CD1c-positive myeloid dendritic cell (primary cell): Measurements from ENCODE around the gene XYLT1.
A peak's percentile ranks its signal among the peaks of the same experiment; 100 is the strongest.

Experiments
- DNase-seq: peaks from one replicate; pipeline ENCODE4 v3.0.0-alpha.2; 2016; ENCODE audit errors: extremely low spot score

Gene XYLT1

DNA sequence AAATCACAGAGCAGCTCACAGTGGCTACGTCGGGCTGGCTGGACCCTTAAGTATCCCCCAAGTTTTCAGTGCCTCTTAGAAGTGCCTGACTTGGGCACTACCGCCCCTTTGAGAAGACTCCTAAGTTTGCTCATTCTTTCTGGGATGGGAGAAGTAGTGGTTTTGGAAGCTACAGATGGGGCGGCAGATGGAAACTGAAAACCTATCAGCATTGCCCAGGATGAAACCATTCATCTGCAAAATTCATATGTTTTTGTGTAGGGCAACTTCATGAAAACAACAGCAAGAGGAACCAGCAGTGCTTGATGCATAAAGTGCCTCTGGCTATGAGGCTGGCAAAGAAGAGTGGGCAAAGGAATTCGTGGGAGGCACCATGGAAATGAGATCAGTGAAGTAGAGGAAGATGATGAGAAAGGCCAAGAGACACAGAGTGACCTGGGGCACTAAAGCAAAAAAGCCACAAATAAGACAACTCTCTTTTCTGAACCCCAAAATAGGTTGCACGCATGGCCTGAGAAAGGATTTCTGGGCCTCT is 277.1 kb downstream of the XYLT1 start:
- DNase-seq: peak; percentile 8

DNA sequence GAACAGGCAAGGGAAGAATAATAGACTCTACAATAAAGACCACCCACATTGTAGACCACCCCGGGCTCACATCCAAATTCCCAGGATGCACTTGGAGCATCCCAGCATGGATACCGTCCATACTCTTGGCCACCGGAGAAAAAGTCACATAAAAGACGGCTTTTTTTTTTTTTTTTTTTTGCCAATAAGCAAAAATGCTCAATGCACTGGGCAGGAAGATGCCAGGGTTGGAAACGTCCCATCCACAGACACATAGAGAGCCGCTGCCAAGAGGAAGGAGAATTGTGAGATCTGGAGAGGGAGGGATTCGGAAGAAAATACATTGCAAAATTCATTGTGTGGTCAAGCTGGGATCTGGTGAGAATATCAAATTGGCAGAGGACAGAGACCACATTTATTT is 286.7 kb downstream of the XYLT1 start:
- no peak for DNase-seq

DNA sequence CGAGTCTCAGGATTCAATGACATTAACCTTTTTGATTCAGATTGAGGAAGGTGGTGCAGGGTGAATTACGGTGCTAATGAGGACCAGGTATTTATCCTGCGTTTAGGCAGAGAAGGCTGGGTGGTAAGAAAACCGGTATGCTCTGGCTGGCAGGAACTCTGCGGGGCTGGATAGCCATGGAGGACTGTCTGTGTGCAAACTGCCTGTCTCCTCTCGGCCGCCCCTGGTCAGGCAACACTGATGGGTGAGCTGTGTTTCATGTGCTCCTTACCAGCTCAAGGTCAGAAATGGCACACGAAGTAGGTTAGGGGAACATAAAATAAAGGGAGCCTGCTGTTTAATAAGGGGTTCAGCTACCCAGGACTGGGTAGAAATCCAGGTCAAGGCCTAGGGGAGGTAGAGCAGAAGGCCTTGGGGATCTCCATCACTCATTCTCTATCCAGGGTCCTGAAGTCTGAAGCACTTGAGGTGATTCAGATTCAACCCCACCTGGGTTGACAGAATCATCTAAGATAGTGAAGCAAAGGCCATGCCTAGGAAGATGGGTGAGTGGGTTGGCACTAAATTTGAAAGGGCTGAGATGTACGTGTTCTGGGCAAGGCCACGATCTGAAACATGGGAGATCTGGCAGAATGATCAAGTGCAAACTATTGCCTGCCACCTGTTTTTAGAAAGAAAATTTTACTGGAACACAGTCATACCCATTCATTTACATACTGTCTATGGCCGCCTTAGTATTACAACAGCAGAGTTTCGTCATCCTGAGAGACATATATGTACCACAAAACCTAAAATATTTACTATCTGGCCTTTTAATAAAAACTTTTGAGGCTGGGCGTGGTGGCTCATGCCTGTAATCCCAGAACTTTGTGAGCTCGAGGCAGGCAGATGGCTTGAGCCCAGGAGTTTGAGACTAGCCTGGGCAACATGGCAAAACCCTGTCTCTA is 292.5 kb downstream of the XYLT1 start:
- no peak for DNase-seq

DNA sequence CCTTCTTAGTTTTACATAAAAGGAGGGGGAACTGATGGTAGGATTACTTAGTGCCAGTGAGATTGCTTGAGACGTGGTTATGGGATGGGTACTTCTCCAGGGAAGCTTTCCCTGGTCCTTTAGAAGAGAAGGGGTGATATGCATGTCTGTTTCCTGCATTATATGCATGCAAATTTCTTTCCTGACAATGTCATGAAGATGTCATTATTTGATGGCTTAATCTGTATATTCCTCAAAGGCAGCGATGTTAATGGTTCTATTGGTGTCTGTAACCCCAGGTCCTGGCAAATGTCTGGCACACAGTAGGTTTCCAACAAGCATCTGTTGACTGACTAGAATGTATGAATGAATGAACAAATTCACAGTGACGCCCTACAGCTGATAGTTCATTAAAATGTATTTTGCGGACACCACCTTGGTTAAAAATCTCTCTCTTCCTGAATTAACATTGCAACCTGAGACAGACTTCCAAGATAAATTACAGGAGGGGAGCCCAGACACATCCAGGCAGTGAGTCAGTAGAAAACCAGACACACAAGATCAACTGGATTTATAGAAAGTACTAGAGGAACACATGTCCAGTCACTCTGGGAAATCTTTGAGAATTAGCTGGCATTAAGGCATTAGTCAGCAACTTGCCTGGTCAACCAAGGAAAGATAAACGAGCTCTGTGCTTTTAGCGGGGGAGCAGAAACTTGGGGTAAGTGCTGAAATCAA is 293.4 kb downstream of the XYLT1 start:
- DNase-seq: no peak

DNA sequence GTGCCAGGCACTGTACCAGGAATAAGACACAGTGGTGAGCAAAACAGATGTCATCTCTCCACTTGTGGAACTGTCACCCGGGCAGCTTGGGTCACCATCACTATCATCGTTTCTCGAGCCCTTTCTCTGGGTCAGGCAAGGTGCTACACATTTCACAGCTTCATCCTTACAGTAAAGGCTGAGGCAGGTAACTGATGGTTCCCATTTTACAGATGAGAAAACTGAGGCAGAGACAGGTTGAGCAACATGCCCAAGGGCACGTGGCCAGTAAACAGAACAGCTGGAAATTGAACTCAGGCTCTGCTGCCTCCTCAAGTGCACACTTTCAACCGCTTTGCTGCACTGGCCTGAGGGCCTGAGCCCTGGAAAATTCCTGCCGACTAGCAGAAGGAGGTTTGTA is 294.6 kb downstream of the XYLT1 start:
- no peak for DNase-seq

DNA sequence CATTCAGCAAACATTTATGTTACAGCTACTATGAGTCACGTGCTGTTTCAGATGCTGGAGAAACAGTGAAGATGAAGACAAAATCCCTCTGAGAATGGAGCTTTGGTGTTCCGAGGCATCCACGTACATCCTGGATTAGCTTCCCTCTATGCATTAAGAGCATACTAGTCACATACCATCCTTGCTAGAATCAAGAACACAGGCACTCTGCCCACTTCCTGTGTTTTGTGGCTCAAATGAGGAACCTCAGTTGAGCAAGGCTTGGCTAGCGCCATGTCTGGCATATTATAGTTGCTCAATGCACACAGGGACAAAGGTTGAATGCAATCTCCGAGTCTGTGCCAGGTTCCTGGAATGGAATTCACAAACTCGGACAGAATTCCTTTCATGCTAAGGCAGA is 297.5 kb downstream of the XYLT1 start:
- DNase-seq: peak; percentile 93

DNA sequence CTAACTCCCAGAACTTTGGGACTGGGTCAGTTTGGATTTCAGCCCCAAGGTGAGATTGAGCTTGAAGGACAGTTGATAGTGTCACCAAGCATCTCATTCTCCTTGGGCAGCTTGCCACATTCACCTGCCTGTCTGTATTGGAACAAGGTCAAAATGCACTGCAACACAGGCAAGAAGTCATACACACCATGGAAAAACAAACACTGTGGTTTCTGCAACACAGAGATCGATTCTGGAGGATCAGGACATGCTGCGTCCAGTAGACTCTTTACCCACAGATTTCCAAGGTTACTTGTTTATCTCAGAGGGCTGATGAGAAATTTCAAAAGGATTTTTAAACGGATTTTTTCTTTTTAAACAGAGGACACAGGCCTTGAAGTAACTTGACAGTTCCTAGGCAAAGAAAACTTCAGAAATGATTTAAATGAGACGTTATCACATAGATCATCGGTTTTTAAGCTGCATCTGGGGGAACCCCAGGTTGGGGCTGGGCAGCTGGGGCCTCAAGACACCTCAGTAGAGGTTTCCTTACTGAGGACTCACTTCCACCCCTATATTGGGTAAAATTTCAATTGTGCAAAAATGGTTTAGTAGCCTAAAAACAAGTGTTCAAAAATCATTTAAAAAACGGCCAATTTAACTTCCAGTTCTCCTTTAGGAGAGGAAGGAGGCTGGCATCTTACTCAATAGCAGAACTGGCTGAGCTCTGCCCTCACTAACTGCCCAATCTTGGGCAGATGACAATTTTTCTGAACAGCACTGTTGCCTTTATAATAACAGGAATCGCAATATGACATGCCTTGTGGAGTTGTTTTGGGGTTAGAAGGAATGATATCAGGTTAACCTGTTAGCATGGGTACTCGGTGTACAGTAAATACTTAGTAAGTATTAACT is 299.3 kb downstream of the XYLT1 start:
- DNase-seq: peak; percentile 87

DNA sequence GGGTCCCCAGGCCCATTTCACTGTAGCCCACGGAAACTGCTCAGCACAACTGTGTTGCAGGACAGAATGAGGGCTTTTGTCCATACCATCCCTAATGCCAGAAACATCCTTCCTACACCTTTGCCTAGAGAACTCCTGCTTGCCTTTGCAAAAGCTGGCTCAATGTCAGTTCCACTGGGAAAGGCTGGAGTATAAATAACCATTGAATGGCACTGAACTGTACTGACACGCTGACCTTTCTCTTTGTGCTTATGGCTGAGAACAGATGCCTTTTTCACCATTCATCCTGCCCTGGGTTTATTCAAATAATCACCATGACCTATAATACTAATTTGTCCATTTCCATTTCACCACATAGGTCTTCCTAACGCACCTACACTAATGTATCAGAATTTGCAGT is 300.3 kb downstream of the XYLT1 start:
- no peak for DNase-seq

DNA sequence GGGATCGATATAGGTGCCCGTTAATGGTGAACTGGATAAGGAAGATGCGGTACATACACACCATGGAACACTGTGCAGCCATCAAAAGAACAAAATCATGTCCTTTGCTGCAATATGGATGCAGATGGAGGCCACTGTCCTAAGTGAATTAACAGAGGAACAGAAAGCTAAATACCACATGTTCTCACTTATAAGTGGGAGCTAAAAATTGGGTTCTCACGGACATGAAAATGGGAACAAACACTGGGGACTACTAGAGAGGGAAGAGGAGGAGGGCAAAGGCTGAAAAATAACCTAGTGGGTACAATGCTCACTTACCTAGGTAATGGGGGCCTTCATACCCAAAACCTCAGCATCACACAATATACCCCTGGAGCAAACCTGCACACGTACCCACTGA is 302.6 kb downstream of the XYLT1 start:
- DNase-seq: peak; percentile 60

DNA sequence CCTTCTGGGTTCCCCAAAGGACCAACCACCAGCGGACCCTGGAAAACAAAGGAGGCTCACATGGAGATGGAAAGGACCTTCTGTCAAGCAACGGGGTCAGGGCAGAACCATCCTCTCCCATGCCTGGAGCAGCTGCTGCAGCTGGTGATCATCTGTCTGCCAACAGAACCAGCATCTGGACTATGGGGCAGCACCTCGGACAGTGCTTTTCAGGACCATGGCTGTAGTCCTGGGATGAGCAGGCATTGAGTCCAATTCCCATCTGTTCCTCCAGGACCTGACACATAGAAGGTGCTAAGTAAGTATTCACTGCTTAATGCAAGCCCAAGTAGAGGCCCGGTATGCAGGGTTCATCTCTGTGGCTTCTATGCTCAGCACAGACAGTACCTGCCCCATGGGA is 304.7 kb downstream of the XYLT1 start:
- DNase-seq: no peak

DNA sequence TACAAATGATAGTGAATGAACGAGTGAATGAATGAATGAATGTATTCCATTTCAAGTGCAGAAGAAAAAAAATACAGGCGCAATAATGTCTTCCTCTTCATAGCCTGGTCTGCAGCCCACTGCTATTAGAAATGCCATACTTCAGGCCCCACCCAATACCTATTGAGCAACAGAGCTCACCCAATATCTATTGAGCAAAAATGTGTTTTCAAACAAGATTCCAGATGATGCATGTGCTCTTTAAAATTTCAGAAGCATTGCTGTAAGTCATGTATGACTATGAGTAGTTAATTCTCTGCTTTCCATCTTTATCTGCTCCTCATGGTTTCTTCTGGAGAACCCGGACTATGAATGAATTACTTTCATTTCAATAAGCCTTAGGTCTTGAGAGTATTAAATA is 308.2 kb downstream of the XYLT1 start:
- DNase-seq: peak; percentile 42

DNA sequence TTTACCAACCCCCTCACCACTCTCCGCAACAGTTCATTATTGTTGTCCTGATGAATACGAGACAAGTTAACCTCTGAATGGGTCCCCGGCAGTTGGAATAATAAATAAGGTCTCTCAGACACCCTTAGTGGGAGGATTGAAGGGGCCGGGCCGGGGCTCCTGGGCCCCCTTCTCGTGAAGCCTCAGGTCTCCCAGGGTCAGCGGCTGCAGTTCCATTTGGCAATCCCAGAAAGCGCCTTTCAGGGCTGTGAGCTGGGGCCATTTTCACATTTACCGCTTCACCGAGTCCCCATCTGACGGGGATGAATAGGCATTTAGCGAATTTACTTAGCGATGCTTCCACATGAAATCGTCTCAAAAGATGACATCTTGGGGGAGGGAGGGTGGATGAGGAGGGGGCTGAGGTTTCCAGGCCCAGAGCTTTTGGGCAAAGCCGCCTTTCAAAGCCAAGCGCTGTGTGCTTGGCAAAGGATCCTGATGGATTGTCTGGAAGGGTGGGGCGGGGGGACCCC is 309.8 kb downstream of the XYLT1 start:
- DNase-seq: no peak

DNA sequence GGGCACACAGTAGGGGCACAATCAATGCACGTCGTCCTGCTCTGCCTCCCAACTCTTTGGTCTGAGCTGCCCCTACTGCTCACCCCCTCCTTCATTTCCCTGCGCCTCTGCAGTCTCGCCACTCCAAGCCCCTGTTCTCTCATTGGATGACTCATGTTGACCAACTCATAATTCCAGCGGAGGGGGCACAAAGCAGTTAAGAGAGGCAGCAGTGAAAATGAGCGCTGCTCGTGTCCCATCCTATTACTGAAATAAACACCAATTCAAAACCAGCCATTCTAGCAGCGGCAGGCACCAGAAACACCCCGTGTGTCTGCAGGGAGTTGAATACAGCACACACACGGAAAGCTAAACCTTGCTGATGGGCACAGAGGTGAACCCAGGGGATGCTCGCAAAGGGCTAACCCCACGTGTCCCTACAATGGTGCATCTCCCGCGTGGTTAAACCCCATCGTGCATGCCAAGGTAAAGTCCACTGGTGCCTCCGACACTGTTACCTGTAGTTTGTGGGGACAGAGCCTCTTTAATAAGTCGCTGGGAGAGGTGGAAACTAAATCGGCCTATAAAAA is 310.4 kb downstream of the XYLT1 start:
- no peak for DNase-seq

DNA sequence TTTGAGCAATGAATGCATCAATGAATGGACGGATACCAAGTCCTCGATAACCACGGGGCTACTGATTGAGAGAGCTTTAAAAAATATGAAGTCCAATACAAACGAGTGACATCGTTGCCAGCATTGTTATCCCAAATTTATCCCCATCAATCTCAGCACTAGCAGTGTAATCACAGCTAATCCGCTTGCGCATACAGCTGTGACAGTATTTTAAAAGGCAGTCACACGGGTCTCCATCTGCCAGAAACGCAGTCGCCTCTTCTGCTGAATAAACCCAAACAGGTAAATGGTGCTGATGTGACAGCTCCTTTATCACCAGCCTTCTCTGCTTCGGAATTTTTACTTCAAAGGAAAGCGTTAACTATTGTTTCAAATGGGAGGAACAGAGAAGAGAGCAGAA is 311.1 kb downstream of the XYLT1 start:
- no peak for DNase-seq

DNA sequence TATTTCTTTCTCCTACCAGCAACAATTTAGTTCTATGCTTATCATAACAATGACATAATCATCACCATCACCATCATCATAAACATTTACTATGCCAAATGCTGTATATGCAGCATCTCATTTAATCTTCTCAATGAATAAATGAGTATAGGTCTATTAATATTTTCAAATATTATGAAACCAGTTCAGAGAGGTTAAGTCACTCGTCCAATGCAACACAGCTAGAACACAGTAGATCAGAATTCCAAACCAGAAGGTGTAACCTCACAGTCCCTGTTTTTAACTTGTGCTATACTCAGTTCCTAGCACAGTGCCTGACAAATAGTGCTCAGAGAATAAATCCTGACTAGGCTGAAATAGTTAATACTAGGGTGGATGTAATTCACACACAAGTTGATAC is 314.8 kb downstream of the XYLT1 start:
- DNase-seq: no peak

DNA sequence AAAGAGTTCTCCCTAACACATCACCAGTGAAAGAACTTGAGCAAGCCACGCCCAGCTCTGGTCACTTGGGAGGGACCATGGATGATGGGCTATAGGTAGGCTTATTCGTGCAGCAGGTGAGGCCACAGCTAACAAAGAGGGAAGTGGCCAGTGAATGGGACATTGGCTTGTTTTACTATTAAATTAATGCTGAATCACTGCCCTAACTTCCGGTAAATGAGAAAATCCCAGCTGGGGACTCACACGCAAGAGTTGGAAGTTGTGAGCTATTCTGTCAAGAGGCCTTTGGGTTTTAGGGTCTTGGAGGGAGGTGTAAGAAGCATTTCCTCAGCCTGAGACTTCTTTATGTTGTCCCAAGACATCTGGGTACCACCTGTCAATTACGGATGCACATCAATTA is 315.3 kb downstream of the XYLT1 start:
- peak; percentile 59 for DNase-seq

DNA sequence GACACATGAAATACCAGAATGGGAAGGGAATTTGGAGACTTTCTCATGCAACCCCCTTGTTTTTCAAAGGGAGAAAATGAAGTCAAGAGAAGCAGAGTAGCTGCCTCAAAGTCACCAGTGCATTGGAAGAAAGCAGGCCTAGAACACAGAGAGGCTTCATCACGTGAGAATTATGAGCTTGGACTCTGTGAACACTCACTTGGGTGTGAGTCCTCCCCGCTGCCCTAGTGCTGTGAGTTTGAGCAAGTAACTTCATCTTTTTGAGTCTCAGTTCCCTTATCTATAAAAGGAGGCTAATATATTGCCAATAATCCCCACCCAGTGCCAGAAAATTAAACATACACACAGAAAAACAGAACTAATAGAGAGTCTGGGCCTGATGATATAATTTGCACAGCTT is 315.8 kb downstream of the XYLT1 start:
- peak; percentile 76 for DNase-seq

DNA sequence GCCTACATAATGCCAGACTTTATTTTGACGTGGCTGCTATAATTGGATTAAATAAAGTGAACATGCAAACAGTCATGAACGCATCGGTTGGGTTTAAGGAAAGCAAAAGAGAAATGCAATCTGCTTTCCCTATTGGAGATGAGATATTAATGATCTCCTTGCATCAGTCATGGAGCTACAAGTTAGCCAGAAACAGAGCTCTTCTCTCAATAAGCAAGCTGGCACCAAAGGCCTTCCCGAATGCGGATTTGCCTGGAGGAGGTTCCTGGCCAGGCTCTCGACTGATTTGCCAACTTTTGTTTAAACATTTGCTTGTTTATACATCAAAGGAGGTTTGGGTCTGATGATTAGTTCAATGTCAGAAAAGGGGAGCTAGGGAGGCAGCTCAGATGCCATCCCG is 318.4 kb downstream of the XYLT1 start:
- no peak for DNase-seq

DNA sequence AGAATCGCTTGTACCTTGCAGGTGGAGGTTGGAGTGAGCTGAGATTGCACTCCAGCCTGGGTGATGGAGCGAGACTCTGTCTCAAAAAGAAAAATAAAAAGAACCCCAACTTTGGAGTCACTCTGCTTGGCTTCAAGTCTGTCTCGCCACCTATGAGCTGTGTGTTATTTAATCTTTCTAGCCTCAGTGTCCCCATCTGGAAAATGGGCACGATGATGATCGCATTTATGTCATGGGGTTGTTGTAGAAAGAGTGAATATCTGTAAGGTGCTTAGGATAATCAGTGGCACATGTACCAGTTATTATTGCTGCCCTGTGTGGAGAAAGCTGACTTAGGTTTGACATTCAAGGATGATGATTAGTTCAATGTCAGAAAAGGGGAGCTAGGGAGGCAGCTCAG is 319.4 kb downstream of the XYLT1 start:
- DNase-seq: no peak

DNA sequence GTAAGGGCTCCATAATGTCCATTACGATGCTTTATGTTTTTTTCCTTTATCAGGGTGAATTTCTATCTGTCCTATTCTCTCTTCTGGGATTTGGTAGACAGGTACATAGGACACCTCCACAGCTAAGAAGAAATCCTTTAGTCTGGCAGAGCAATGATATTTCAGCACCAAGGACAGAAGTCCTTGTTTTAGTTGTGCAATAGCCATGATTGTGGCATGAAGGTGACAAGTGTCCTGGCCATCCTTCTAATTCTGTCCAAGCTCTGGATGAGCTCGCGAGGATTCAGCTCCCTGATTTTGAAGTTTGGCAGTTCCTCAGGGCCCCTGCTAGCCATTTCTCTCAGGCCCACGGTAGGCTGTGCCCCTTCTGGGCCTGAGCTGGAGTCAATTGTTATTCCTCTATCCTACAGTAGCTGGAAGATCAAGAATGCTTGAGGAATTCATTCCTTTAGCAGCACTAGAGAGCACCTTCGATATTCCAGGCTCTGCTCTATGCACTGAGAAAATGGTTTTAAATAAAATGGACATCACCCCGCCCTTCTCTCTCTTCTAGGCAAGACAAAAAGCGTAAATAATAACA is 320.8 kb downstream of the XYLT1 start:
- no peak for DNase-seq

DNA sequence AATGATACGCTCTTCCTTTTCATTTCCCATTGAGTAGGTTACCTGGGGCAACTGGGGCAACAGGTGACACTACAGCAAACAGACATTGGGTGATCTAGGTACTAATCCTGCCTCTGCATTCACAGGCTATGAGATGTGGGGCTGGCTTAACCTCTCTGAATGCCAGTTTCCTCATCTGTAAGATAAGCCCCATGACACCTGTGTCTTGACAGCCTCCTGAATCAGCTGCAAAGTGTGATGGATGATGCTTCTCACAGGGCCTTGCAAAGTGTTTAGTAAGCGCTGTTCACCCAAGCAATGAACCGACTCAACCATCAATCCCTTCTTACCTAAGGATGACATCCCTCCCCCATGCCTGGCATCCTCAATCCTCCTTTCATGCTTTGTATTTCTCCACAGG is 322.8 kb downstream of the XYLT1 start:
- DNase-seq: no peak
